Activated naive CD8-positive, alpha-beta T cell treated with anti-CD3 and anti-CD28 coated beads, Interleukin-2, amount 10 ng/mL, durations not matched to agents 7 days and 5 days (primary cell): ENCODE results near the gene MKNK2. TPM values are rescaled to one million over a fixed set of nuclear protein-coding genes. Genes with fewer than 3 reads are reported as not detected.
"Not testable (repeated sequence)": the region's sequence is repeated elsewhere in the genome, so short reads cannot be mapped to it uniquely, and the experiment has no call there.

Source experiments
- ATAC-seq: fragments of 150-1000 bp; cut with Tn5 transposase; one replicate; pipeline ENCODE4 v1.10.0; 2021; ENCODE audit warnings: low read depth, moderate library complexity
- POLR2A ChIA-PET: fragments of 350-600 bp; sonication (Branson Sonifier 250); formaldehyde crosslinking; loops from one replicate; lab custom pipeline; 2021; ENCODE audit warnings: antibody characterized with exemption; lab: Charles Lee
- DNase-seq: peaks from one replicate; pipeline ENCODE4 v3.0.0; 2021
- H3K27ac Mint-ChIP-seq: one replicate; pipeline ENCODE4 v1.8.0; 2022; ENCODE audit warnings: mild to moderate bottlenecking, mixed read lengths
- H3K27me3 Mint-ChIP-seq: one replicate; pipeline ENCODE4 v1.8.0; 2022; ENCODE audit warnings: mild to moderate bottlenecking, moderate library complexity, mixed read lengths
- H3K36me3 Mint-ChIP-seq: one replicate; pipeline ENCODE4 v1.8.0; 2021; ENCODE audit warnings: mild to moderate bottlenecking, mixed read lengths
- H3K4me1 Mint-ChIP-seq: one replicate; pipeline ENCODE4 v1.8.0; 2021; ENCODE audit warnings: mixed read lengths
- H3K4me3 Mint-ChIP-seq: one replicate; pipeline ENCODE4 v1.8.0; 2022; ENCODE audit warnings: mild to moderate bottlenecking, moderate library complexity, mixed read lengths
- H3K9me3 Mint-ChIP-seq: one replicate; pipeline ENCODE4 v1.8.0; 2021; ENCODE audit warnings: mixed read lengths
- total RNA-seq, 2 experiments: library from RNA; stranded (reverse); gene quantifications; one replicate each; pipeline ENCODE4 v1.2.3, GENCODE V29; 2021

MKNK2 gene
- 100 to 1,000 TPM; 319 to 341 TPM for total RNA-seq

DNA sequence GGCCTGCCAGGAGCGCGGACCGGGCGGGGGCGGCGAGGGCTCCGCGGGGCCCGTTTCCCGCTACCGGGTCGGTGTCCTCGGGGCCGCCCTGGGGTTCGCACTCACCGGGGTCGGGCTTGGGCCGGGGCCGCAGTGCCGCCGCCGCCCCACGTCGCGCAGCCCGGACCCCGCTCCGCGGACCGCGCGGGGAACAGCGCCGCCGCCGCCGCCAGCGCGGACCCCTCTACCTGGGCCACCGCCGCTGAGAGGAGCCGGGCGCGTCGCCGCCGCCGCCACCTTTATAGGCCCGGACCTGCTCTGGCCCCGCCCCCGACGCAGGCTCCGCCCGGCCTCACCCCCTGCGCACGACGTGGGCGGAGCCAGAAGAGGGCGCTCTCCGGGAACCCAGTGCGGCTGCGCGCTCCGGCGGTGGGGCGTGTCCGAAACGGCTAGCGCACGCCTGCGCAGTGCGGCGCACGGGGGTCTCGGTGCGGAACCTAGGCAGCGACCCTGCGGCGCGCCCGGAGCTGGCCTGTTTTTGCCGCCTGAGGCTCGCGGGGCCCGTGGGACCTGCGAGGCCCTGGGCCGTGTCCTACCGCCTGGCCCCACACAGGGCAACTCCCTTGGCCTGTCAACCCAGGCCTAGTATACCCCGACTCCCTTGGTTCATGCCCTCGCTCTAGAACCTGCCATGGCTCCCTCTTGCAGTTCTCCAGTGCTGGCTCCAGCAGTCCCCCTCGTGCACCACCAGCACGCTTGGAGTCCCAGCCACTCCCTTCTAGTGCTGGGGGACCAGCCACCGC lies at the start of gene MKNK2:
TSS of gene MKNK2 (minus strand) at position 254 of the 782 bp plus-strand sequence. CDS start 393 bp downstream, outside the sequence.
- Mint-ChIP-seq H3K36me3 (peaks cover 7% of the 10 kb centered on the region), H3K4me1 (peaks cover 30% of the 10 kb centered on the region), H3K27me3 (no peaks in the 10 kb centered on the region), H3K27ac (peak within 1 kb of the TSS; percentile 96), H3K4me3 (peak within 1 kb of the TSS; percentile 91), H3K9me3 (no peaks in the 10 kb centered on the region)
- POLR2A ChIA-PET: interaction anchor here (0.5 to 5.2 kb wide), 20 partner anchors 9 to 1454 kb away, joined by 3 to 73 read pairs (median 6); partner anchors contain the start of genes ABHD17A and MOB3A
- peak; percentile 99 for DNase-seq
- peak; percentile 70 for ATAC-seq

GRCh38 chr19:2100719-2101061 lies 49.6 kb upstream of the MKNK2 start:
- POLR2A ChIA-PET: no interaction called here
- Mint-ChIP-seq H3K4me3 (no peak overlapping the region), H3K27ac (no peak overlapping the region), H3K4me1 (peaks cover 5% of the 10 kb centered on the region), H3K27me3 (no peaks in the 10 kb centered on the region), H3K9me3 (peaks cover 5% of the 10 kb centered on the region), H3K36me3 (peaks cover 32% of the 10 kb centered on the region)
- no peak for ATAC-seq
- no peak for DNase-seq

DNA sequence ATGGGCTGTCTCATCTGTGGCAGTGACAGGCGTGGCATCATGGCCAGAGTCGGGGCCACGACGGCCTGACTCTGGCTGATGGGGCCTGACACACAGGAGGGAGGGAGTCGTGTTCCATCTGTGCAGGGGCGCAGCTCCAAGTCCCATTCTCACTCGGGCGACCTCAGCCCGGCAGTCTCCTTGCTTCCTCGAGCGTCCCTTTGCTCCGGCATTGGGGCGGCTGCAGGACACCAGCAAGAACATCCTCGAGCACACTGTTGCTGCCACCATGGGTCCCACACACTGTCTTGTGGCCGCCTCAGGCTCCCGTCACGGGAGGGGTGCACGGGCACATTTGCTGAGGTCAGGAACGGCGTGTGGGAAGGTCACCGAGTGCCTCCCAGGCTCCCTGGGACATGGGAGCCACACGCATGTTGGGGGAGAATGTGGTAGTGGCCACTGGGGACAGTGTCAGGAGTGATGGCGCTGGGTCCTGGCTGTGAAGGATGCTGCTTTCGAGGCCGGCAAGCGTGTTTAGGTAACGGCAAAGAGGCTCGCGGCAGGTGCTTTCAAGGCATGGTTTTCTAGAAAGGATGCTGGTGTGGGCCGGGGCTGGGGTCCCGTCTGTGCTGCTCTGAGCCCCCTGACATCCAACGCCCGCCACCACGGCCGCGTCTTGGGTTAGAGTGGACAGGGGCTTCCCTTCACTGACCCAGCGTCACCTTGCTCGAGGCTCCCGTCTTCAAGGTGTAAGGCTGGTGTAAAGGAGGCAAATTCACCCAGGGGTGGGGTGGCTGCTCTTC lies 49.1 kb upstream of the MKNK2 start:
- peaks cover 5% of the 10 kb centered on the region for H3K9me3 Mint-ChIP-seq
- ATAC-seq: no peak

DNA sequence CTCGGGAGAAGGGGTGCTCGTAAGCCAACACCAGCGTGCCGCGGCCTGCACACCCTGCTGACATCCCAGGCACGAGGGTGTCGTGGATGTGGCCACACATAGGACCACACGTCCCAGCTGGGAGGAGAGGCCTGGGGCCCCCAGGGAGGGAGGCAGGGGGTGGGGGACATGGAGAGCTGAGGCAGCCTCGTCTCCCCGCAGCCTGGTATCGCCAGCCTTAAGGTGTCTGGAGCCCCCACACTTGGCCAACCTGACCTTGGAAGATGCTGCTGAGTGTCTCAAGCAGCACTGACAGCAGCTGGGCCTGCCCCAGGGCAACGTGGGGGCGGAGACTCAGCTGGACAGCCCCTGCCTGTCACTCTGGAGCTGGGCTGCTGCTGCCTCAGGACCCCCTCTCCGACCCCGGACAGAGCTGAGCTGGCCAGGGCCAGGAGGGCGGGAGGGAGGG lies 48.0 kb upstream of the MKNK2 start:
- ATAC-seq (no peak), DNase-seq (no peak)
- H3K27me3 Mint-ChIP-seq: no peaks in the 10 kb centered on the region
- peaks cover 31% of the 10 kb centered on the region for H3K36me3 Mint-ChIP-seq
- POLR2A ChIA-PET: no interaction called here
- H3K27ac Mint-ChIP-seq: no peak overlapping the region
- H3K4me3 Mint-ChIP-seq: no peak overlapping the region
- H3K9me3 Mint-ChIP-seq: peaks cover under 1% of the 10 kb centered on the region
- peaks cover 9% of the 10 kb centered on the region for H3K4me1 Mint-ChIP-seq

More for the DNA sequence above, 49.1 kb upstream of the MKNK2 start:
- Mint-ChIP-seq H3K4me1 (peaks cover 5% of the 10 kb centered on the region), H3K27ac (no peak overlapping the region), H3K36me3 (peaks cover 30% of the 10 kb centered on the region), H3K27me3 (no peaks in the 10 kb centered on the region), H3K4me3 (no peak overlapping the region)
- POLR2A ChIA-PET: no interaction called here
- DNase-seq: no peak

- Mint-ChIP-seq H3K4me1 (peaks cover 9% of the 10 kb centered on the region), H3K9me3 (no peaks in the 10 kb centered on the region), H3K4me3 (peak overlapping the region; percentile 86), H3K27ac (no peak overlapping the region), H3K27me3 (no peaks in the 10 kb centered on the region), H3K36me3 (peaks cover 31% of the 10 kb centered on the region)
- DNase-seq (no peak), ATAC-seq (no peak)
- POLR2A ChIA-PET: interaction anchor here (0.6 to 1.3 kb wide), 5 partner anchors 12 to 56 kb away, joined by 3 to 11 read pairs (median 4); no protein-coding TSS in a partner anchor
Observed at GRCh38 chr19:2097886-2098327, 46.9 kb upstream of the MKNK2 start.

DNA sequence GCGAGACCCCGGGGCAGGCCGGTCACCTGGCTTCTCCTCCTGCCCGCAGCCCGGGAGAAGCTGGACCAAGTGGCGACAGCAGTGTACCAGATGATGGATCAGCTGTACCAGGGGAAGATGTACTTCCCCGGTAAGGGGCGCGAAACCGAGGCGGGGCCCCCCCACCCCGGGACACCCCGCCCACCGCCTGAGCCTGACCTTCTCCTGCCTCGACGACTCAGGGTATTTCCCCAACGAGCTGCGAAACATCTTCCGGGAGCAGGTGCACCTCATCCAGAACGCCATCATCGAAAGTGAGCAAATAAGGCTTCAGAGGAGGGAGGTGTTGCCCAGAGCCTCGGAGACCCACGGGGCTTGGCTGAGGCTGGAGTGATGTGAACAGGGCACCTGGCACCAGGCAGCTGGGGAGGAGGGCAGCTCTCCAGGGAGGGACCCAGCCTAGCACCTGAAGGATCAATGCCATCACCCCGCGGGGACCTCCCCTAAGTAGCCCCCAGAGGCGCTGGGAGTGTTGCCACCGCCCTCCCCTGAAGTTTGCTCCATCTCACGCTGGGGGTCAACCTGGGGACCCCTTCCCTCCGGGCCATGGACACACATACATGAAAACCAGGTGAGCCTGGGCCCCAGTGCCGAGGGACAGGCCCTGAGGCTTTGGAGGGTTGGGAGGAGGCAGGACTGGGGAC lies 46.3 kb upstream of the MKNK2 start:
- DNase-seq (peak; percentile 53), ATAC-seq (peak; percentile 0)
- H3K9me3 Mint-ChIP-seq: no peaks in the 10 kb centered on the region
- no peaks in the 10 kb centered on the region for H3K27me3 Mint-ChIP-seq
- H3K27ac Mint-ChIP-seq: peak overlapping the region; percentile 77
- peak overlapping the region; percentile 86 for H3K4me3 Mint-ChIP-seq
- POLR2A ChIA-PET: interaction anchor here (0.6 to 1.3 kb wide), 5 partner anchors 12 to 55 kb away, joined by 3 to 11 read pairs (median 4); no protein-coding TSS in a partner anchor
- peaks cover 35% of the 10 kb centered on the region for H3K36me3 Mint-ChIP-seq
- H3K4me1 Mint-ChIP-seq: peaks cover 11% of the 10 kb centered on the region

DNA sequence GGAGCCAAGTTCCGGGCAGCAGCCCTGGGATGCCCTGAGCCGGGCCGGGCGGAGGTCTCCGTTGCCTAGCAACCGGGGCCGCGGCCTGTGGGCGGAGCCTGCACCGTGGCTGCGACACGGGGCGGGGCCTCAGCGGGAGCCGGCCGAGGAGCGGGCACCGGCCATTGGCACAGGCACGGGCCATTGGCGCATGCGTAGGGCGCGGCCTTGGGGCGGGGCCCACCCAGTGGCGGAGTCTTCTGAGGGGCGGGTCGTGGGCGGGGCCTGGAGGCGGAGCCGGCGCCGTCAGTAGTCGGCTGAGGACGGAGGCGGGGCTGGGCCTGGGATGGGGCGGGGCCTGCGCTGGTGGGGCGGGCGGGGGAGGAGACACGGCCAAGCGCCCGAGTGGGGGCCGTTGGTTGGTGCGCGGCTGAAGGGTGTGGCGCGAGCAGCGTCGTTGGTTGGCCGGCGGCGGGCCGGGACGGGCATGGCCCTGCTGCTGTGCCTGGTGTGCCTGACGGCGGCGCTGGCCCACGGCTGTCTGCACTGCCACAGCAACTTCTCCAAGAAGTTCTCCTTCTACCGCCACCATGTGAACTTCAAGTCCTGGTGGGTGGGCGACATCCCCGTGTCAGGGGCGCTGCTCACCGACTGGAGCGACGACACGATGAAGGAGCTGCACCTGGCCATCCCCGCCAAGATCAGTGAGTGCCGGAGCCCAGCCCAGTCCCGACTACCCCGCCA lies 45.6 kb upstream of the MKNK2 start, which contains the start of gene IZUMO4:
TSS of gene IZUMO4 (plus strand) at position 436 of the 723 bp plus-strand sequence. CDS start at position 467, 31 bp downstream.
- DNase-seq: peak; percentile 100
- peaks cover 11% of the 10 kb centered on the region for H3K4me1 Mint-ChIP-seq
- POLR2A ChIA-PET: interaction anchor here (0.9 to 5.3 kb wide), 6 partner anchors 11 to 199 kb away, joined by 3 to 180 read pairs (median 8); partner anchors contain the start of gene MKNK2

DNA sequence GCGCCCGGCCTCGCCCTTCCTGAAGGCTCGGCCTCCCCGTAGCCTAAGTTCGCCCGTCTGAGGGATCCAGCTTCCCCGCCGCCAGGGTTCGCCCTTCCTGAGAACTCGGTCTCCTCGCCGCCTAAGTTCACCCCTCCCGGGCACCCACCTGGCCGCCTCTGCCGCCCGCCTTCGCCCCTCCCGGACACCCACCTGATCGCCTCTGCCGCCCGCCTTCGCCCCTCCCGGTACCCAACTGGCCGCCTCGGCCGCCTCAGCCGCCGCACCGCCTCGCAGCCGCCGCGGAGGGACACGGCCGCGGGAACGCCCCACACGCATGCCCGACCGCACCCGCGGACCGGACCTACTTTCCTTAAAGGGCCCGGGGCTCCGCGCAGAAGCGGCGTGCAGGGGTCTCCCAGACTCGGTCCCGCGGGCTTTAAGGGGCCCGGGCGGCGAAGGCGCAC lies 45.0 kb upstream of the MKNK2 start, which contains the start of gene MOB3A:
TSS of gene MOB3A (minus strand) at position 293 of the 446 bp plus-strand sequence. CDS start 17,766 bp downstream, outside the sequence.
- no peaks in the 10 kb centered on the region for H3K27me3 Mint-ChIP-seq
- H3K9me3 Mint-ChIP-seq: no peaks in the 10 kb centered on the region
- H3K4me3 Mint-ChIP-seq: peak within 1 kb of the TSS; percentile 90
- H3K4me1 Mint-ChIP-seq: peaks cover 13% of the 10 kb centered on the region
- peak within 1 kb of the TSS; percentile 96 for H3K27ac Mint-ChIP-seq
- peaks cover 33% of the 10 kb centered on the region for H3K36me3 Mint-ChIP-seq
- POLR2A ChIA-PET: interaction anchor here (1.0 to 5.3 kb wide), 5 partner anchors 12 to 199 kb away, joined by 3 to 180 read pairs (median 6); partner anchors contain the start of gene MKNK2
- DNase-seq (peak; percentile 97), ATAC-seq (peak; percentile 49)

More for the DNA sequence above, 45.6 kb upstream of the MKNK2 start, which contains the start of gene IZUMO4:
- no peaks in the 10 kb centered on the region for H3K9me3 Mint-ChIP-seq
- H3K27ac Mint-ChIP-seq: peak within 1 kb of the TSS; percentile 96
- peaks cover 33% of the 10 kb centered on the region for H3K36me3 Mint-ChIP-seq
- peak within 1 kb of the TSS; percentile 90 for H3K4me3 Mint-ChIP-seq
- peak; percentile 88 for ATAC-seq
- no peaks in the 10 kb centered on the region for H3K27me3 Mint-ChIP-seq

GRCh38 chr19:2091926-2092525 lies 41.0 kb upstream of the MKNK2 start:
- DNase-seq, H3K27me3 Mint-ChIP-seq, H3K9me3 Mint-ChIP-seq, H3K27ac Mint-ChIP-seq, ATAC-seq: not testable (repeated sequence)
- H3K36me3 Mint-ChIP-seq: peaks cover 33% of the 10 kb centered on the region
- POLR2A ChIA-PET: interaction anchor here (0.6 to 5.3 kb wide), 5 partner anchors 8 to 60 kb away, joined by 3 to 180 read pairs (median 4); no protein-coding TSS in a partner anchor
- H3K4me3 Mint-ChIP-seq: peak overlapping the region; percentile 19
- peaks cover 46% of the 10 kb centered on the region for H3K4me1 Mint-ChIP-seq

- Mint-ChIP-seq H3K4me1 (peaks cover 60% of the 10 kb centered on the region), H3K27ac (peak overlapping the region; percentile 90), H3K27me3 (no peaks in the 10 kb centered on the region), H3K4me3 (peak overlapping the region; percentile 70), H3K36me3 (peaks cover 32% of the 10 kb centered on the region), H3K9me3 (no peaks in the 10 kb centered on the region)
- ATAC-seq: no peak
- DNase-seq: no peak
- POLR2A ChIA-PET: interaction anchor here (0.7 to 1.5 kb wide), 3 partner anchors 20 to 62 kb away, joined by 3 to 8 read pairs (median 7); partner anchors contain the start of gene AP3D1
Observed at GRCh38 chr19:2089727-2090053, 38.6 kb upstream of the MKNK2 start.

DNA sequence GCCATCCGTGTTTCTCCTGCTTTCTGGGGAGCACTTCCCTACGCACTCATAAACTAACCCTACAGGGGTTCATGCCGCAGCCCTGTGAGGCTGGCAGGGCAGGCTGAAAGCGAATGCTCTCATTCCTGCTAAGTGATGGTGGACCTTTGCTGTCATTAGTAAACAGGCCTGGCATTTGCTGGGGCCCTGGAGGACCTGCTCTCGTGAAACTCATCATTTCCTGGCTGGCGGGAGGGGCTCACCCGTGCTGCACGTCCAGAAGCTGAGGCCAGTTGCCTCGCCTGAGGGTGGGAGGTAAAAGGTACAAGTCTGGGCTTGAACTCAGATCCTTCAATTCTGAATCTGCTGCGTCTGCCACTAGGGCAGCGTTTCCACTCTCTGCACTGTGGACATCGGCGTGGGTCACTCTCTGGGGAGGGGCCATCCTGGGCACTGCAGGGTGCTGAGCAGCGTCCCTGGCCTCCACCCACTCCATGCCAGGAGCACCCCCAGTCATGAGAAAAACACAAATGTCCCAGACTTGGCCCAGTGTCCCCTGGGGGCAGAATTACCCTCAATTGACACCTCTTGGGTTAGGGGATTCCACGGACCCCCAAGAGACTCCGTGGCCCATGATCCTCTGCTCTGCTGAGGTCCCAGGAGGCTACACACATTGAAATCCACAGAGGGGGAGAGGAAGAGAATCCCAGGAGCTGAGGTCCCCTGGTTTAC lies 38.1 kb upstream of the MKNK2 start:
- ATAC-seq (no peak), DNase-seq (no peak)
- H3K4me1 Mint-ChIP-seq: peaks cover 56% of the 10 kb centered on the region
- POLR2A ChIA-PET: interaction anchor here (0.7 to 1.1 kb wide), 3 partner anchors 19 to 39 kb away, joined by 3 to 8 read pairs (median 3); partner anchors contain the start of gene MKNK2
- H3K27me3 Mint-ChIP-seq: no peaks in the 10 kb centered on the region
- H3K4me3 Mint-ChIP-seq: peak overlapping the region; percentile 70
- H3K36me3 Mint-ChIP-seq: peaks cover 31% of the 10 kb centered on the region
- H3K9me3 Mint-ChIP-seq: no peaks in the 10 kb centered on the region
- peak overlapping the region; percentile 90 for H3K27ac Mint-ChIP-seq
